NCI-H1105 (cell line): ENCODE measurements around the gene ZNF236.
A peak's percentile ranks its signal among the peaks of the same experiment; 100 is the strongest.

Experiments
- DNase-seq: peaks from one replicate; lab custom pipeline; 2025; lab: John Stamatoyannopoulos, UW

Gene ZNF236

DNA sequence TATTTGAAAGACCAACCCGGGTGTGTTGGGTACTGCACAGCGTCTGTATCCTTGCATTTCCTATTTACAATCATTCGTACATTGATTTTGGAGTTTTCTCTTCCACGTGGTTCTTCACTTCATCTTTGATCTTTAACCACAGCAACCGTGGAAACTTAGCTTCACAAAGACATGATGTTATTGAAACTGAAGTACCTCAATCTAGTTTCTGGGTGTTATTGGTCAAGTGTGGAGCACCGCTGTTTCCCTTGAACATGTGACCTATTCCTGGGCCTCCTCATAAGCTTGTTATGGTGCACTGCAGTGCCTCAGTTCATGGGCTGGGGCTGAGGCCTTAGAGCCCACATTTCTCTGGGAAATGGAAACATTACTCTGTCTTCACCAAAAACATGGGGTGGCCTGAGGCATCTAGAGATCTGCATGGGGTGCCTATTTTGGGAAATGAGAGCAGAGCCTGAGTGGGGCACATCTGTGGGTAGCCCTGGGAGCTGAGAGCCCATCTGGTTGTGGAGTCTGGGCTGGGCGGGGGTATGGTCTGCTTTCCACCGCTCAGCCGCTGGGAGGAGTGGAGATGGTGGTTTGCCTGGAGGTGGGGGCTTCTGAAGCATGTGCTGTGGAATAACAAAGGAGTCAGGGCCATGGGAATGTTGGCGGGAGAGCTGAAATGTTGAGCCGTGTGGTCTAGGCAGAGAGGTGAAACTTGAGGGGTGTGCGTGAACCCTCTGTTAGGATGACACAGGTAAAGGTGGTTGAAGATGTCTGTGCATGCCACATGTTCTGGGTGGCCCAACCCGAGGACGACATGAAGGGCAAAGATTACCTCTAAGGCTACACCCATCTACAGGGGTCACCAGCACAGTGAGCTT is 37.4 kb downstream of the ZNF236 start:
- DNase-seq = no peak

DNA sequence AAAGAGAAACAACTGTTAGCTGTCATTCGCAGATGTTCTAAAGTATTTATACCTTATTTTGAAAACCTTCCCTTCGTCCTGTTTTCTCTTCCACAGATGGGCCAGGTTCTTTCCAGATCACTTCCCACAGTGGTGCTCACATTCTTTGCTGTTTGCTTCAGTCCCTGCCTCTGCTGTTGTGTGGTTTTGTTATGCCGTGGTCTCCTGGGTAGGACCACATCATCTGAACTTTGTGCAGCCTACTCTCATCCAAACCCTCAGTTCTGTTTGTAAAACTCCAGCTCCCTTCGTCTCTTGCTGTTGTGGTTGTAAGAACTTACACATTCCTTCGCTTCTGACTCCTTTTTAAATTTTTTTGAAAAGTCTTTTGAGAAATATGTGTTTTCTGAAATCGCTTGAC is 38.1 kb downstream of the ZNF236 start:
- DNase-seq = no peak

DNA sequence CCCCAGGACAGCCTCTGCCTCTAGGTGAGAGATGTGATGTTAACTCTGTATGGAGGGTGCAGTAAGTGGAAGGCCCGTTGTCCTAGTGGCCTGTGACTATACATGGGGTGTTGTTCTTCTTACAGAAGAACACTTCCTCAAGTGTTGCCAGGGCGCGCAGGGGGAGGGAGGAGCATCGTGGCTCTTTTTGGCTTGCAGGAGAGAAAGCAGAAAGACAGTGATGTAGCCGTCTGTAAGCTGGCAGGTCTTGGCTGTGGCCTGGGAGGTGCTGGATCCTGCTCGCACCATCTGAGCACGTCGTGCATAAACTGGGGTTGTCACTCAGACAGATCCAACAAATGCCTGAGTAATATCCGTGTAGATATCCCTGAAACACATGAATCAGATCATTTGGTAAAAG is 44.3 kb downstream of the ZNF236 start:
- DNase-seq = no peak

DNA sequence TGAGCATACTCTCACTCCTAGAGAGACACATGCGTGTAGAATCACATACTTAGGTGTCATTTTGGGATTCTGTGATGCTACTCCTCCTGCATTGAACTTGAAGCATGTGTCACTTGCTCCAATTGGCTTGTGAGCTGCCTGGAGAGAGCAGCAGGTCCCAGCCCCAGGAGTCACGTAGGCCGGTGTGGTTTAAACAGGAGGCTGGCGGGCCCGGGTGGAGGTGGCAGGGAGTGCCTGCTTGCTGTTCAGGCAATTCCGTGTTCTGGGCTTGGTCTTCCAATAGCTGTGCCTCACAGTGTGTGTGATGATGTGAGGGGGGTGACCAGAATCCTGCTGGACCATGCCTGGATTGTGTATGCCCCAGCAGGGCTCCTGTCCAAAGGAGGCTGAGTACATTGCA is 51.0 kb downstream of the ZNF236 start:
- DNase-seq = no peak

DNA sequence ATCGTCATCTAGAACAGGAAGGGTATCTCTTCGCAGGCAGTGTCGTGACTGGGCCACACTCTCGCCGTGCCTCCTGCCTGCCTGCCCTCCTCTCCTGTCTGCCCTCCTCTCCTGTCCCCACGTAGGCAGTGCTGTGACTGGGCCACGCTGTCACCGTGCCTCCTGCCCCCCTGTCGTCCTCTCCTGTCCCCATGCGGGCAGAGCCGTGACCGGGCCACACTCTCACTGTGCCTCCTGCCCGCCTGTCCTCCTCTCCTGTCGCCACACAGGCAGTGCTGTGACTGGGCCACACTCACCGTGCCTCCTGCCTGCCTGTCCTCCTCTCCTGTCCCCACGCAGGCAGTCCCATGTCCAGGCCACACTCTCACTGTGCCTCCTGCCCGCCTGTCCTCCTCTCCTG is 51.4 kb downstream of the ZNF236 start:
- no peak for DNase-seq

DNA sequence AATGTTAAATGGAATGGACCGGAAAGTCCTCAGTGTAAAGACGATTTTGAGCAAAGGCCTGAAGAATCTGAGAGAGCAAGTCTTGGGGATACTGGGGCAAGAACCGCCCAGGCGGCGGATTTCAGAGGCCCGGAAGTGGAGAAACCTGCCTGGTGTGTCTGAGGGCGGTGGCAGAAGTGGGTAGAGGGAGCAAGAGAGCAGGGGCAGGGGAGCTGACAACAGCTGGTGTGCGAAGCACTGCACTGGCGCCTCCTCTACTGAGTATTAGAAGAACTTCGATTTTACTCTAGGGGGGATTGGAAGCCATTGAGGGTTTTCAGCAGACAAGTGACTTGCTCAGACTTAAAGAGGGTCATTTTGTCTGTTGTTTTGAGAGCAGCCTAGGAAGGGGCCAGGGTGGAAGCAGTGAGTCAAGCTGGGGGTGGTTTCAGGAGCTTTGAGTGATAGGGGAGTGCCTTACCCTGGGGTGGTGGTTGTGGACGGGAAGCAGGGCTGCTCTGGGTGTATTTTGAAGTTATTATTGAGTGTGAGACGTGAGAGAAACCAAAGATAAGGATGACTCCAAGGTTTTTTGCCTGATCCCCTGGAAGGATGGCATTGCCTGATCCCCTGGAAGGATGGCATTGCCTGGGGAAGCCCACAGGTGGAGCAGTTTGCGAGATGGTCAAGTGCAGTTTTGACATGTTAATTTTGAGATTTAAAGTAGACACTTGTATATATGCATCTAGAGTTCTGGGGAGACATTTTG is 52.5 kb downstream of the ZNF236 start:
- DNase-seq = no peak

DNA sequence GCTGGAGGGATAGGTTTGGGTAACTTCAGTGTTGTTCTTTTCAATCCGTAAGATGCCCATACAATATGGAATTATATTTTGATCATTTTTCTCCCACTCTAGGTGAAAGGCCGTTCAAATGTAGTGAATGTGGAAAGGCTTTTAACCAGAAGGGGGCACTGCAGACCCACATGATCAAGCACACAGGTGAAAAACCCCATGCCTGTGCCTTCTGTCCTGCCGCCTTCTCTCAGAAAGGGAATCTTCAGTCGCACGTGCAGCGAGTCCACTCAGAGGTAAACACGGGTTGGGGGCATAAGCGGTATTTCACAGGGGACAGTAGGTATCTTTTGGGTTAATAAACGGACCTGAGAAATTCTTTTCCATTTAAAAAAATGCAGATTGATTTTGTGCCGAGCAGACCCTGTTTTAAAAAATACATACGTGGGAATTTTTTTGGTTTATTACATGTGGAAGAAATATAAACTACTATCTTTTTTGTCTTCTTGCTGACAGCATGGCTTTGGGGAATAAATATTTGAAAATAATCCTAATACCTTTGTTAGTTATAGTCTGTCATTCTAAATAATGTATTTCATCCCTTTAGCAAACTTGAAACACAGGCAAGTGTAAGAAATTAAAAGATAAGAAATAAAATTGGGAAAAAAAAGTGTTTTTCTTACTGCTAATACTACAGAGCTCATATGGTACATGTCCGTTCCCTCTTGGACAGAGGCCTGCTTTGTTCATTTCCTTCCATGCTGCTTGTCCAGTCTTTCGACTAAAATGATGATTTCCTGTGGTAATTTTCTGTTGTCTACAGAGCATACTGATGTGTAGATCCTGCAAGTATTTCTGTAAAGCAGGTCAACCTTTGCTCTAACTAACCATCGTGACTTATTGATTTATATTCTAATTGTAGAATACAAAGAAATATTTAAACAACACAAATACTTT is 53.3 kb downstream of the ZNF236 start:
- DNase-seq = peak; percentile 39

DNA sequence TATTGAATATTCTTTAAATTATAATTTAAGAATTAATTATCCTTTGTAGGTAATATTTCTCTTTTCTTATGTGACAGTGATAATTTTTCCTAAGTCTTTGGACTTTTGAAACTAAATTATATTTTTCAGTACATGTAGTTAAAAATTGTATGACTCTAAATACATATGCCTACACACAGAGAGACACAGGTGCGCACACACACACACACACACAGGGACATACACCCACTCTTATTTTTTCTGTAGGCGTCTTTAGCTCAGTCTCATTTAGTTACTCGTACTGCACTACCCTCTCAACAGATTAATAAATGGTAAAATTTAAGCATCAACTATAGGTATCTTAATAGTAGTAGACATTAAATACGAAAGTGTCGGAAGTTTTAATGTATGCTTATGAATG is 56.1 kb downstream of the ZNF236 start:
- DNase-seq = no peak

DNA sequence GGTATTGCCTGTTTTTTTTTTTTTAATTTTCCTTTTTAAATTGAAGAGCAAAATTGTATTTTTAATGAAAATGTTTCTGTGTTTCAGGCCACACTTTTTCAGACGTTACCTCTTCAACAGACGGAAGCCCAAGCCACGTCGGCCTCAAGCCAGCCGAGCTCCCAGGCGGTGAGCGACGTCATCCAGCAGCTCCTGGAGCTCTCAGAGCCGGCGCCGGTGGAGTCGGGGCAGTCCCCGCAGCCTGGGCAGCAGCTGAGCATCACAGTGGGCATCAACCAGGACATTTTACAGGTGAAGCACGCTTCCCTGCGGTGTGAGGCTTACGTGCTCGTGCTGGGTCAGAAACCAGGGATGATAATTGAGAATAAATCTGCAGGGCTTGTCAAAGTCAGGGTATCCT is 57.7 kb downstream of the ZNF236 start:
- no peak for DNase-seq

DNA sequence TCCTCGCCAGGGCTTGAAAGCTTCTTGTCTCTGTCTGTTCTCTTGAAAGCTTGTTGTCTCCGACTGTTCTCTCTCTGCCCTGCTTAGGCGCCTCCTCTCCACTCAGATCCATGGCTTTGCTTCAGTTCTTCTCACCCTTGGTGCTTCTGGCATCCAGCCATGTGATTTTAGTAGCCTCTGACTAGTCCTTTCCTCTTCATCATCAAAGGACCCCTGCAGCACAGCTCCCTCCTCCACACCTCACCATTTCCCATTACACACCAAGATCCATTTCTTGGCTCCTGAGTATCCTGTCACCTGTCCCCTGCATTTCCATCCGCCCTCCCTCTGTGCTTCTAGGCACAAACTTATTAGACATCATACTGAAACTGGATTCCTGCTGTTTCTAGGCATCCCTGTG is 59.4 kb downstream of the ZNF236 start:
- no peak for DNase-seq

DNA sequence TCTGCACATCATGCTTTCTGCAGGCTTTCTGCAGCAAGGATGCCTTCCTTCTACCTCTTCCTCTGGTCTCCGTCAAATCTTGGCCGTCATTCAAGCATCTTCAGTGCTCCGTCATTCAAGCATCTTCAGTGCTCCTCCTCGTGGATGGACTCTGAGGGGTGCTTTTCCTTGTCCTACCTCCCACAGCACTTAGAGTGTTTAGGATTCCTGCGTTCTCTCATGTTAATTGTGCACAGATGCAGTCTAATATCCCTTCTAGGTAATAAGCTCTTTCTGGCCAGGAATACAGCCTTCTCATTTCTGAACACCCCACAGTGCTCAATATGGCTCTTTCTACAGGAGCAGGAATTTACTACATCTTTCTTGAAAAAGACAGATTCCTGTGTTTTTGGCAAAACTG is 59.8 kb downstream of the ZNF236 start:
- no peak for DNase-seq

DNA sequence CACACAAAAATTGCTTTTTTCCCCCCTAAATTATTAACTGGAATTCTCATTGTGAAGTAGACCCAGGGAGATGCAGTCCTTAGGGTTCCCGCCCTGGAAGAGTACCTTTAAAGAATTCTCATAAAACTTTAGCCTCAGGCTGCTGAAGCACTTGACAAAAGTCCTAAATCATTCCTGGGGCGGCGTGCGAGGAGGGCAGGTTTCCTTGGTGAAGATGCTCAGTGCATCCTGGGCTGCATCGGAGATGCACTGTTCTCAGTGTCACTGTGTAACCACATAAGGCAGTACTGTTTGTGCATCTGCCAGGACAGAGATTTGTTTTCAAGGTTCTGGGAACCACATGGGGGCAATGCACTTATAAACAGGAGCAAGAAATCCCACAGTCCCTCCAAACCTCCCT is 62.6 kb downstream of the ZNF236 start:
- no peak for DNase-seq

DNA sequence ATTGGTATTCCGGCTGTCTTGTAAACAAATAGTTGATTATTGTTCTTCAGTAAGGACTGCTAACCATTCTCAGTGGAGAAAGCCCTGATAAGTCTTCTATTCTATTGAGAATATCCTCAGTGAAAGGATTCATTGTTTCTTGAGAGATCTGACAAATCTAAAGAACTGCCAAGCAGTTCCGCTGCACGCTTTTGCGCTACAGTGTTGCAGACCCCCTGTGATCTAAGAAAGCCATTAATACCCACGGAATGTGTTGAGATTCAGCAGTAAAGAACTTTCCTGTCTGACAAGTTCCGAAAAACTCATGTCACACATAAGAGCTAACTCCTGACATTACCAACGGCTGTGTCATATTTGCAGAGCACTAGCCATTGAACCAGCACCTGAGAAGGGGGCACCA is 63.8 kb downstream of the ZNF236 start:
- DNase-seq = no peak

DNA sequence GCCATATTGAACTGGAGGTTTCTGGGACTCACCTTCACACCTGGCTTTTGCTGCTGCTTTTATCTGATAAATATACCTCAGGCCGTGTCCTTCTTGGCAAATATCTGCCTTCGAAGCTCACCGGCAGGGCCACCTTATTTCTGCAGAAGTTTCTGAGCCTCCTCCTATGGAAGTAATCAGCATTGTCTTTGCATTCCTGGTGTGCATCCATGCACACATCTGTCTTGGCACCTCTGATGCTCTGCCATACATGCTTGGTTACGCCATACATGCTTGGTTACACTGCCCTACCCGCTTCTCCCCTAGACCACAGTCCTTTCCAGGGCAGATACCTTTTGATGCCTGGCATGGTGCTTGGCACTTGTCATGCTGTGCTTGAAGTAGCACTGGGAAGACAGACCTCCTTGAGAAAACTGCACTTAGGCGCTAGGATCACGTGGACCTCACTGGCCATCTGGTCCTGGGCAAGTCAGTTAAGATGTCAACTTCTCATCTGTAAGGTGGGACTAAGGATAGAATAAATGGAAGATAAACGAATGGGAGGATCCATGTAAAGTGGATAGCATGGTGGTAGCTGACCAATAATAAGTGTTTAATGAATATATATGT is 66.8 kb downstream of the ZNF236 start:
- DNase-seq = no peak

DNA sequence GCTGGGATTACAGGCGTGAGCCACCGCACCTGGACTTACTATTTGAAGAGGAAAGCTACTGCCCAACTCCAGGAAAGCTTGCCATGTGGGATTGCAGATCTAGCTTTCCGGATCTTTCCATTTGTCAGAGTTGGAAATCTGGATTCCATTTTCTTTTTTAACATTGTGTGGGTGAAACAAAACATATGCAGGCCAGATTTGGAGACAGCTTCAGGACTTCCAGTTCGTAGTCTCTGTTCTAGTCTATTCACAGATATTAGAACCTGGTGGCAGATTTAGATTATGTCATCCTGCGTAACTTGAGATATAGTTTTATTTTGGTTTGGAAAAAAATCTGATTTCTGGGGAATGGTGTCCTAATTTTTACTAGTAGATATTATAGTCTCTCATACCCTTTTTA is 70.5 kb downstream of the ZNF236 start:
- no peak for DNase-seq

DNA sequence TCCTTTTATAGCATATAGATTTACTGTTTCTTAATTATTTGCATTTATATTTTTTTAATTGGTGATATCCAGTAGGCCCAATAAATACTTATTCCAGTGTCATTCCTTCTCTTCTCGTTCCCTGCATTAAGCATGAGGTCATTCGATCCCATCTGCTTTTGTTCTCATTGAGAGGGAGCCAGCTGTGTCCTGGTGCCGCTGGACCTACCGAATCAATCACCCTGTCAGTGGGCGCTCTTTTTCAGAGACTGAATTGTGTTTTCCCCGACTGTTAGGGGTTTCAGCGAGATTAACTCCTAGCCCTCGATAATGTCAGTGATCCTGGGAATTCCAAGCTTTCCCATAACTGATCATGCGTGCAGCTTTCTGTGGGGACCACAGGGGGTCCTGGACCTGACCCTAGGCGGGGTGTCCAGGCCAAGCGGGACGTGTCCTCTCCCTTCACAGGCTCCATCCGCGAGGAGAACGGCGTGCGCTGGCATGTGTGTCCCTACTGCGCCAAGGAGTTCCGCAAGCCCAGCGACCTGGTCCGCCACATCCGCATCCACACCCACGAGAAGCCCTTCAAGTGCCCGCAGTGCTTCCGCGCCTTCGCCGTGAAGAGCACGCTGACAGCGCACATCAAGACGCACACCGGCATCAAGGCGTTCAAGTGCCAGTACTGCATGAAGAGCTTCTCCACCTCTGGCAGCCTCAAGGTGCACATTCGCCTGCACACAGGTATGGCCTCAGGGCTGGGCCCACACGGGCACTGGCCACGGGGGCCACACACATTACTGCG is 72.4 kb downstream of the ZNF236 start:
- DNase-seq = no peak

DNA sequence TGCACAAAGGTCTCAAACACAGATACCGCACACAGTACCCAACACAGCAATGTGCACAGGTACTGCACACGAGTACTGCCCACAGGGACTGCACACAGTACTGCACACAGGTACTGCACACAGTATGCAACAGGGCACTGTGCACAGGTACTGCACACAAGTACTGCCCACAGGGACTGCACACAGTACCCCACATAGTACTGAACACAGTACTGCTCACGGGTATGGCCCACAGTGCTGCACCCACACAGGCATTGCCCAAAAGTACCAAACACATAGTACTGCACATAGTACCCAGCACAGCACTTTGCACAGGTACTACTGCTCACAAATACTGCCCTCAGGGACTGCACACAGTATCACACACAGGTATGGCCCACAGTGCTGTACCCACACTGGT is 73.1 kb downstream of the ZNF236 start:
- DNase-seq = no peak

DNA sequence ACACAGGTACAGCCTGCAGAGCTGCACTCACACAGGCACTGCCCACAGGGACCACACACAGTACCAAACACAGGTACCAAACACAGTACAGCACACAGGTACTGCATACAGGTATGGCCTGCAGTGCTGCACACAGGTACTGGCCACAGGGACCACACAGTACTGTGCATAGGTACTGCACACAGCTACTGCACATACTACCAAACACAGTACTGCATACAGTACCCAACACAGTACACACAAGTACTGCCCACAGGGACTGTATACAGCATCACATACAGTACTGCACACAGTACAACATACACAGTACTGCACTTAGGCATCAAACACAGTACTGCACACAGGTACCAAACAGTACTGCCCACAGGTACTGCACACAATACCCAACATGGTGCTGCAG is 74.3 kb downstream of the ZNF236 start:
- DNase-seq = no peak

DNA sequence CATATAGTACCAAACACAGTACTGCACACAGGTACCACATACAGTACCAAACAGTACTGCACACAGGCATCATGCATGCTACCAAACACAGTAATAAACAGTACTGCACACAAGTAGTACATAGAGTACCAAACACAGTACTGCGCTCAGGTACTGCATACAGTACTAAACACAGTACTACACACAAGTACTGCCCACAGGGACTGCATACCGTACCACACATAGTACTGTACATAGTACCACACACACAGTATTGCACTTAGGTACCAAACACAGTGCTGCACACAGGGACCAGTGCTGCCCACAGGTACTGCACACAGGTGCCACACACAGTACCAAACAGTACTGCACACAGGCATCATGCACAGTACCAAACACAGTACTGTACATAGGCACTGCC is 74.9 kb downstream of the ZNF236 start:
- DNase-seq = no peak

DNA sequence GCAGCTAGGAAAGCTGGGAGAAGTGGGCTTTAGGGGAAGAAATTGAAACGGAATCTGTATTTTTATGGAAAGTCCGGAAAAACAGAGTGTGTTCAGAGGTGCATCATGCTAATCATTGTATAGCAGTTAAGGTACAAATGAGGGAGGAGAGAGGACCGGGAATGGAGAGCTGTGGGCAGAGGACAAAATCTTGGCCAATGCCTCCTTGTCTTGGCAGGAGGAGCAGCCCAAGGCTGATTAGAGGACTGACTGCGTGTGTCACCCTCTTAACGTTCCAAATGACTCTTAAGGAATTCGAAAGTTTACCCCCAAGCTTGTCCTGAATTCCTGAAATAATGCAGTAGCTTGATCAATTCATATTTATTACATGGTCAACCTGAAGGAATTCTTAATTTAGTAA is 81.0 kb downstream of the ZNF236 start:
- DNase-seq = no peak

DNA sequence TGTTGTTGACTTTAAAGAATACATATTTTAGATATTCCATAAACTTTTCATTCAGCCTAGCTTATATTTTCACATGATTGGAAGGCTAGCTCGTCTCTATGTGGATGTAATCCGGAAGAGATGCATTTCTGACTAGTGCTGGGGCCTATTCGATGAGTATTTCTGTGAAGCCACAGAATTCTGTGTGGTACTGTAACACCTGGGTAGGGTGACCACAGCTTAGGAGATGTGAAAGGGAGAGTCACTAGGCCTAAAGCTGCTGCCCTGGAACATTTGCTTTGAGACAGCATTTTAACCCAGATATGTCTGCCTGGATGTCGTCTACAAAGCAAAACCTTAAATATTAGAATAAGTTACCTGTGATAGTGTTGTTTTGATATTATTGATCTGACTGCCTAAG is 83.5 kb downstream of the ZNF236 start:
- no peak for DNase-seq
